CD14-positive monocyte (primary cell): ENCODE data around the gene USP25. TPM values are rescaled to one million over a fixed set of nuclear protein-coding genes. Genes with fewer than 3 reads are reported as not detected.

Source experiments
- DNase-seq, 3 donors: peaks; one replicate each; pipeline ENCODE4 v3.0.0-alpha.2; 2011 to 2022
- H2AFZ ChIP-seq: 2 replicates; pipeline ENCODE4 v1.6.0; 2012; ENCODE audit warnings: mild to moderate bottlenecking, low read depth, low read length, inconsistent platforms; ENCODE audit not compliant: insufficient read depth, poor library complexity, severe bottlenecking
- H3K27ac ChIP-seq, 2 donors: 1 replicate in 1 of 2; 2 replicates in 1 of 2; pipeline ENCODE4 v1.5.1; 2012 to 2013; ENCODE audit warnings: low read length in 2 of 2, control low read depth in 1 of 2, inconsistent platforms in 1 of 2, low read depth in 1 of 2, mild to moderate bottlenecking in 1 of 2
- H3K27me3 ChIP-seq, 2 donors: one replicate each; pipeline versions ENCODE4 v1.6.0 to v1.6.1; 2011 to 2013; ENCODE audit warnings: low read length in 2 of 2; ENCODE audit not compliant: control insufficient read depth in 2 of 2, insufficient read depth in 2 of 2
- H3K36me3 ChIP-seq, 2 donors: replicated peaks in 1 of 2; 1 replicate in 1 of 2; 2 replicates in 1 of 2; pipeline versions ENCODE4 v1.5.1 to v1.6.1; 2012 to 2013; ENCODE audit warnings: low read length in 2 of 2, control low read depth in 1 of 2, inconsistent platforms in 1 of 2, mild to moderate bottlenecking in 1 of 2; ENCODE audit not compliant: insufficient read depth in 2 of 2, control insufficient read depth in 1 of 2
- H3K4me1 ChIP-seq, 2 donors: 1 replicate in 1 of 2; 2 replicates in 1 of 2; pipeline versions ENCODE4 v1.5.1 to v1.6.1; 2012 to 2013; ENCODE audit warnings: low read length in 2 of 2, control low read depth in 1 of 2, inconsistent platforms in 1 of 2, mild to moderate bottlenecking in 1 of 2, moderate library complexity in 1 of 2; ENCODE audit not compliant: insufficient read depth in 2 of 2, control insufficient read depth in 1 of 2
- H3K4me2 ChIP-seq: replicated peaks from 2 replicates; pipeline ENCODE3; 2012; ENCODE audit warnings: low read length, moderate library complexity, mild to moderate bottlenecking; ENCODE audit not compliant: poor library complexity, severe bottlenecking; ENCODE audit errors: extremely low read depth
- H3K4me3 ChIP-seq, 3 experiments: fragments of 200-600 bp in 1 of 3; sonication (generic) in 1 of 3; replicated peaks in 1 of 3; 1 replicate in 2 of 3; 2 replicates in 1 of 3; pipeline ENCODE4 v1.5.1; 2011 to 2013; ENCODE audit warnings: low read length in 3 of 3, mild to moderate bottlenecking in 3 of 3, control low read depth in 2 of 3, low read depth in 2 of 3, inconsistent platforms in 1 of 3, moderate library complexity in 1 of 3
- H3K79me2 ChIP-seq: 2 replicates; pipeline ENCODE4 v1.6.0; 2012; ENCODE audit warnings: mild to moderate bottlenecking, control low read depth, inconsistent platforms, low read length, moderate library complexity; ENCODE audit not compliant: insufficient read depth
- H3K9ac ChIP-seq: 2 replicates; pipeline ENCODE4 v1.6.0; 2017; ENCODE audit warnings: low read length, mild to moderate bottlenecking; ENCODE audit not compliant: insufficient read depth, poor library complexity, severe bottlenecking
- H3K9me3 ChIP-seq, 2 donors: replicated peaks in 1 of 2; 1 replicate in 1 of 2; 2 replicates in 1 of 2; pipeline versions ENCODE4 v1.5.1 to v1.6.1; 2012 to 2013; ENCODE audit warnings: low read length in 2 of 2, control low read depth in 1 of 2; ENCODE audit not compliant: control insufficient read depth in 1 of 2, insufficient read depth in 1 of 2
- H4K20me1 ChIP-seq: 2 replicates; pipeline ENCODE4 v1.6.0; 2012; ENCODE audit warnings: mild to moderate bottlenecking, low read length, control low read depth, moderate library complexity; ENCODE audit not compliant: insufficient read depth
- H3K27ac Mint-ChIP-seq, 7 donors: one replicate each; pipeline ENCODE4 v1.8.0; 2020; ENCODE audit warnings: mild to moderate bottlenecking in 7 of 7, mixed read lengths in 7 of 7, moderate library complexity in 6 of 7, inconsistent platforms in 2 of 7
- H3K27me3 Mint-ChIP-seq, 3 donors: one replicate each; pipeline ENCODE4 v1.8.0; 2021 to 2022; ENCODE audit warnings: low read depth in 3 of 3, mild to moderate bottlenecking in 3 of 3, mixed read lengths in 3 of 3, moderate library complexity in 3 of 3, inconsistent platforms in 1 of 3
- H3K36me3 Mint-ChIP-seq, 2 donors: one replicate each; pipeline ENCODE4 v1.8.0; 2020; ENCODE audit warnings: mixed read lengths in 2 of 2, inconsistent platforms in 1 of 2, mild to moderate bottlenecking in 1 of 2
- H3K4me1 Mint-ChIP-seq: one replicate; pipeline ENCODE4 v1.8.0; 2020; ENCODE audit warnings: mild to moderate bottlenecking, mixed read lengths
- H3K4me3 Mint-ChIP-seq, 2 donors: one replicate each; pipeline ENCODE4 v1.8.0; 2020; ENCODE audit warnings: mild to moderate bottlenecking in 2 of 2, mixed read lengths in 2 of 2, moderate library complexity in 1 of 2
- H3K9me3 Mint-ChIP-seq, 7 donors: one replicate each; pipeline ENCODE4 v1.8.0; 2020 to 2022; ENCODE audit warnings: mixed read lengths in 7 of 7, mild to moderate bottlenecking in 6 of 7, moderate library complexity in 6 of 7, inconsistent platforms in 2 of 7
- CTCF ChIP-seq: fragments of 200-600 bp; IDR thresholded peaks from one replicate; pipeline ENCODE4 v1.8.0; 2022; ENCODE audit warnings: antibody characterized with exemption, mild to moderate bottlenecking
- WGBS: methylation state at CpG from one replicate; pipeline ENCODE4 v1.1.5; 2013; ENCODE audit warnings: missing lambda C conversion rate; ENCODE audit not compliant: insufficient coverage; 5-methylcytosine and 5-hydroxymethylcytosine counted together
- intact Hi-C, 2 donors: fragments of 100-400 bp; cut with micrococcal nuclease; formaldehyde crosslinking; loops; one replicate each; pipeline versions ENCODE4 v1.15.0 to v1.15.1; 2023
- polyA plus RNA-seq, 3 donors: library from polyadenylated mRNA; depleted of rRNA in 1 of 3; unstranded in 2 of 3; stranded (reverse) in 1 of 3; fragments of 300-500 nt in 2 of 3; fragments of >200 nt in 1 of 3; fragmentation: Illumina TruSeq in 2 of 3; gene quantifications; 1 replicate in 2 of 3; 2 replicates in 1 of 3; pipeline ENCODE4 v1.2.3, GENCODE V29; 2012 to 2021

The USP25 gene
- polyA plus RNA-seq, 3 donors: 7.2 to 15.6 (median 9.6) TPM

DNA sequence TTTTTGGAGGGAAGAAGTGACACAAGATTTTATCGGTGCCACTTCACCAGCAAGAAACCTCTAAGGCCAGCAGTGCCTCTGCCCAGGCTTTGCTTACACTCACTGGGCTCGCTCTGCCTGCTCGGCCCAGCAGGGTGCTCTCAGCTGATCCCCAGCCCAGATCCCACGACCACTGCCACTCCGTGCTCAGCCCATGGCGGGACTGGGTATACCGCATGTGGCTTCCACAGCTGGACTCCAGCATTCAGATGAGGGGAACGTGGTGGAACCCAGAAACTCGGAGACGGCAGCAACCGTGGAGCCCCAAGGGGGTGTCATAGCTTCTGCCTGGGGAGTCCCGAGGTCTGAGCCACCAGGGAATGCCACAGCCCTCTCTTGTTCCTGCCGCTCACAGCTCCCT lies 12.9 kb downstream of the USP25 start:
- DNase-seq: no peak
- no peak overlapping the region for H3K4me2 ChIP-seq
- peaks cover 14 to 36% of the 10 kb centered on the region in 2 donors for H3K4me1 ChIP-seq
- peaks cover 63% of the 10 kb centered on the region for H3K4me1 Mint-ChIP-seq
- H3K9me3 Mint-ChIP-seq: no peaks in the 10 kb centered on the region
- H3K9me3 ChIP-seq: no peaks in the 10 kb centered on the region
- peak overlapping the region; percentile 6 to 57 for H3K27ac ChIP-seq
- H3K36me3 Mint-ChIP-seq: peaks cover 15 to 30% of the 10 kb centered on the region in 2 donors
- H3K79me2 ChIP-seq: peaks cover 99% of the 10 kb centered on the region
- no peak overlapping the region for H3K4me3 Mint-ChIP-seq
- peaks cover 100% of the 10 kb centered on the region for H4K20me1 ChIP-seq
- no peak overlapping the region for H3K4me3 ChIP-seq
- H2AFZ ChIP-seq: no peak overlapping the region
- no peaks in the 10 kb centered on the region for H3K27me3 ChIP-seq
- peak overlapping the region in 5 of 7 donors; percentile 52 to 88 (median 58) for H3K27ac Mint-ChIP-seq
- TF ChIP-seq CTCF: no peak
- intact Hi-C loops: no loop called here
- WGBS: 96% methylated on average over 13 of the region's 13 CpGs
- H3K9ac ChIP-seq: no peak overlapping the region
- H3K27me3 Mint-ChIP-seq: peaks cover 0 to 2% (median 0%) of the 10 kb centered on the region in 3 donors
- peaks cover 5 to 15% of the 10 kb centered on the region in 2 donors for H3K36me3 ChIP-seq

GRCh38 chr21:15743593-15743992 lies 13.8 kb downstream of the USP25 start:
- H3K4me3 ChIP-seq: no peak overlapping the region
- WGBS: 100% methylated on average over 3 of the region's 4 CpGs
- no peak overlapping the region for H3K4me3 Mint-ChIP-seq
- peaks cover 14 to 36% of the 10 kb centered on the region in 2 donors for H3K4me1 ChIP-seq
- peaks cover 5 to 15% of the 10 kb centered on the region in 2 donors for H3K36me3 ChIP-seq
- no peaks in the 10 kb centered on the region for H3K9me3 Mint-ChIP-seq
- DNase-seq: no peak
- no peak for TF ChIP-seq CTCF
- no peak overlapping the region for H2AFZ ChIP-seq
- H3K9ac ChIP-seq: no peak overlapping the region
- intact Hi-C loops: no loop called here
- peaks cover 100% of the 10 kb centered on the region for H4K20me1 ChIP-seq
- peak overlapping the region in 1 of 2 donors; percentile 67 for H3K27ac ChIP-seq
- H3K79me2 ChIP-seq: peaks cover 99% of the 10 kb centered on the region
- peak overlapping the region in 6 of 7 donors; percentile 24 to 80 (median 69) for H3K27ac Mint-ChIP-seq
- H3K4me2 ChIP-seq: no peak overlapping the region
- peaks cover 15 to 30% of the 10 kb centered on the region in 2 donors for H3K36me3 Mint-ChIP-seq
- H3K4me1 Mint-ChIP-seq: peaks cover 59% of the 10 kb centered on the region
- no peaks in the 10 kb centered on the region for H3K9me3 ChIP-seq
- no peaks in the 10 kb centered on the region for H3K27me3 ChIP-seq
- peaks cover 0 to 2% (median 0%) of the 10 kb centered on the region in 3 donors for H3K27me3 Mint-ChIP-seq
